ENCODE data around the gene PPP1R3F.

GRCh38 chrX:49238735-49239134 is 30.9 kb upstream of the PPP1R3F start:
- TF ChIP-seq CTCF (IDR thresholded peaks at IDR 0.05; ENCODE audit: insufficient read depth, low read depth, low read length) (no peak), EZH2 (IDR thresholded peaks at IDR 0.05; ENCODE audit: insufficient read depth, low read length) (no peak)
